ENCODE data around the gene TNFRSF11A. TPM values are rescaled to one million over a fixed set of nuclear protein-coding genes. Genes with fewer than 3 reads are reported as not detected.

Gene TNFRSF11A
- total RNA-seq, 1 donor from 2014 or later, result 0.19 TPM

GRCh38 chr18:62374410-62374965 is 49.4 kb downstream of the TNFRSF11A start:
- Mint-ChIP-seq H3K9me3 (ENCODE audit: unreplicated experiment) (no peaks in the 10 kb centered on the region), H3K4me3 (ENCODE audit: unreplicated experiment) (no peak overlapping the region), H3K27me3 (ENCODE audit: unreplicated experiment) (peaks cover 12% of the 10 kb centered on the region), H3K27ac (ENCODE audit: unreplicated experiment) (no peak overlapping the region), H3K36me3 (ENCODE audit: unreplicated experiment) (no peaks in the 10 kb centered on the region), H3K4me1 (ENCODE audit: unreplicated experiment) (no peaks in the 10 kb centered on the region)
- no peak for TF ChIP-seq CTCF (IDR thresholded peaks at IDR 0.05)
- DNase-seq (ENCODE audit: extremely low spot score, unreplicated experiment), result no peak

DNA sequence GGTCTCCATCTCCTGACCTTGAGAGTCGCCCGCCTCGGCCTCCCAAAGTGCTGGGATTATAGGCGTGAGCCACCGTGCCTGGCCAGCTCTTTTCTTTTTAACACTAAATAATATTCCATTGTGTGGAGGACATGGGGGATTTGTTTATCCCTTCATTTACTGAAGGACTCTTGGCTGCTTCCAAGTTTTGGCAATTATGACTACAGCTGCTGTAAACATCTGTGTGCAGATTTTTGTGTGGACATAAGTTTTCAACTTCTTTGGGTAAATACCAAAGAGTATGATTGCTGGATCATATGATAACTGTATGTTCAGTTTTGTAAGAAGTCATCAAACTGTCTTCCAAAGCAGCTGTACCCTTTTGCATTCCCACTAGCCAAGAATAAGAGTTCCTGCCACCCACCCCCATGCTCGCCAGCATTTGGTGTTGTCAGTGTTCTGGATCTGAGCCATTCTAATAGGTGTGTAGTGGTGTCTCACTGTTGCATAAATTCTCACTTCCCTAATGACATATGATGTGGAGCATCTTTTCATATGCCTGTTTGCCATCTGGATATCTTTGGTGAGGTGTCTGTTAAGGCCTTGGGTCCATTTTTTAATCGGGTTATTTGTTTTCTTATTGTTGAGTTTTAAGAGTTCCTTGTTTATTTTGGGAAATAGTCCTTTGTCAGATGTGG is 52.2 kb downstream of the TNFRSF11A start:
- TF ChIP-seq CTCF (IDR thresholded peaks at IDR 0.05), result no peak
- H3K27me3 Mint-ChIP-seq (ENCODE audit: unreplicated experiment), result peaks cover 9% of the 10 kb centered on the region
- no peak overlapping the region for H3K27ac Mint-ChIP-seq (ENCODE audit: unreplicated experiment)
- H3K36me3 Mint-ChIP-seq (ENCODE audit: unreplicated experiment), result no peaks in the 10 kb centered on the region
- H3K9me3 Mint-ChIP-seq (ENCODE audit: unreplicated experiment), result no peaks in the 10 kb centered on the region
- H3K4me1 Mint-ChIP-seq (ENCODE audit: unreplicated experiment), result no peaks in the 10 kb centered on the region
- DNase-seq (ENCODE audit: extremely low spot score, unreplicated experiment), result no peak
- H3K4me3 Mint-ChIP-seq (ENCODE audit: unreplicated experiment), result no peak overlapping the region

- H3K4me3 Mint-ChIP-seq (ENCODE audit: unreplicated experiment), result no peak overlapping the region
- H3K27ac Mint-ChIP-seq (ENCODE audit: unreplicated experiment), result no peak overlapping the region
- H3K27me3 Mint-ChIP-seq (ENCODE audit: unreplicated experiment), result peaks cover 7% of the 10 kb centered on the region
- H3K9me3 Mint-ChIP-seq (ENCODE audit: unreplicated experiment), result no peaks in the 10 kb centered on the region
- no peak for DNase-seq (ENCODE audit: extremely low spot score, unreplicated experiment)
- H3K4me1 Mint-ChIP-seq (ENCODE audit: unreplicated experiment), result no peaks in the 10 kb centered on the region
- TF ChIP-seq CTCF (IDR thresholded peaks at IDR 0.05), result no peak
- H3K36me3 Mint-ChIP-seq (ENCODE audit: unreplicated experiment), result no peaks in the 10 kb centered on the region
Observed at GRCh38 chr18:62379051-62379450, 53.9 kb downstream of the TNFRSF11A start.

GRCh38 chr18:62381373-62381772 is 56.3 kb downstream of the TNFRSF11A start:
- Mint-ChIP-seq H3K27me3 (ENCODE audit: unreplicated experiment) (peaks cover 15% of the 10 kb centered on the region), H3K9me3 (ENCODE audit: unreplicated experiment) (no peaks in the 10 kb centered on the region), H3K27ac (ENCODE audit: unreplicated experiment) (no peak overlapping the region), H3K4me3 (ENCODE audit: unreplicated experiment) (no peak overlapping the region), H3K4me1 (ENCODE audit: unreplicated experiment) (peaks cover 1% of the 10 kb centered on the region), H3K36me3 (ENCODE audit: unreplicated experiment) (no peaks in the 10 kb centered on the region)
- no peak for TF ChIP-seq CTCF (IDR thresholded peaks at IDR 0.05)
- no peak for DNase-seq (ENCODE audit: extremely low spot score, unreplicated experiment)

DNA sequence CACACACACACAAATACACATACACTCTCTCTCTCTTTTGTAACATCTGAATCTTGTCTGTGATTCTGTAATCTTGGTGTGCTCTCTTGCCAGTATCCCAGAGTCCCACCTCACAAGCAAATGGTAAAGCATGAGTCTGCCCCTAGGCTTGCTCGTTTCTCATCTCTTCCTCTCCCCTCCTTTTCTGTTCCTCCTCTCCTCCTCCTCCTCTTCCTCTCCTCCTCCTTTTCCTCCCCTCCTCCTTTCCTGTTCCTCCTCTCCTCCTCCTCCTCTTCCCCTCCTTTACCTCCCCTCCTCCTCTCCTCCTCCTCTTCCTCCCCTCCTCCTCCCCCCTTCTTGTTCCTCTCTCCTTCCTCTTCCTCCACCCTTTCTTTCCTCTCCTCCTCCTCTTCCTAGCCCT is 59.0 kb downstream of the TNFRSF11A start:
- TF ChIP-seq CTCF (IDR thresholded peaks at IDR 0.05), result no peak

More for the DNA sequence above, 59.0 kb downstream of the TNFRSF11A start:
- no peak for DNase-seq (ENCODE audit: extremely low spot score, unreplicated experiment)
- no peaks in the 10 kb centered on the region for H3K36me3 Mint-ChIP-seq (ENCODE audit: unreplicated experiment)
- no peak overlapping the region for H3K27ac Mint-ChIP-seq (ENCODE audit: unreplicated experiment)
- H3K9me3 Mint-ChIP-seq (ENCODE audit: unreplicated experiment), result no peaks in the 10 kb centered on the region
- H3K27me3 Mint-ChIP-seq (ENCODE audit: unreplicated experiment), result peaks cover 16% of the 10 kb centered on the region
- H3K4me3 Mint-ChIP-seq (ENCODE audit: unreplicated experiment), result peak overlapping the region; percentile 65
- H3K4me1 Mint-ChIP-seq (ENCODE audit: unreplicated experiment), result peaks cover 1% of the 10 kb centered on the region

Measured in osteocyte (in vitro differentiated cells).